Hepatocyte (in vitro differentiated cells): ENCODE measurements around the gene ACBD3. TPM values are rescaled to one million over a fixed set of nuclear protein-coding genes. Genes with fewer than 3 reads are reported as not detected.

Experiments used
- DNase-seq: peaks from one replicate; pipeline ENCODE4 v3.0.0-alpha.2; 2016; ENCODE audit warnings: low spot score
- H2AFZ ChIP-seq: fragments of 200-600 bp; sonication (generic); 2 replicates; pipeline ENCODE4 v1.6.0; 2016; ENCODE audit warnings: antibody characterized with exemption, mild to moderate bottlenecking
- H3K27ac ChIP-seq: fragments of 200-600 bp; sonication (generic); 2 replicates; pipeline ENCODE4 v1.5.1; 2016; ENCODE audit warnings: mild to moderate bottlenecking
- H3K27me3 ChIP-seq: fragments of 200-600 bp; sonication (generic); 2 replicates; pipeline ENCODE4 v1.6.1; 2016
- H3K36me3 ChIP-seq: fragments of 200-600 bp; sonication (generic); replicated peaks from 2 replicates; pipeline ENCODE4 v1.5.1; 2016; ENCODE audit warnings: low read depth; ENCODE audit not compliant: insufficient read depth
- H3K4me1 ChIP-seq: fragments of 200-600 bp; sonication (generic); 2 replicates; pipeline ENCODE4 v1.5.1; 2016; ENCODE audit warnings: mild to moderate bottlenecking, moderate library complexity; ENCODE audit not compliant: insufficient read depth
- H3K4me2 ChIP-seq: fragments of 200-600 bp; sonication (generic); 2 replicates; pipeline ENCODE4 v1.6.0; 2016
- H3K4me3 ChIP-seq: fragments of 200-600 bp; sonication (generic); 2 replicates; pipeline ENCODE4 v1.5.1; 2016; ENCODE audit warnings: mild to moderate bottlenecking
- H3K79me2 ChIP-seq: fragments of 200-600 bp; sonication (generic); 2 replicates; pipeline ENCODE4 v1.6.0; 2017; ENCODE audit warnings: mild to moderate bottlenecking
- H3K9me2 ChIP-seq: fragments of 200-600 bp; sonication (generic); replicated peaks from 2 replicates; pipeline ENCODE4 v1.6.0; 2017; ENCODE audit warnings: mild to moderate bottlenecking; ENCODE audit not compliant: insufficient read depth
- H3K9me3 ChIP-seq: fragments of 200-600 bp; sonication (generic); 2 replicates; pipeline ENCODE4 v1.5.1; 2016; ENCODE audit warnings: low read depth, mild to moderate bottlenecking
- H4K20me1 ChIP-seq: fragments of 200-600 bp; sonication (generic); 2 replicates; pipeline ENCODE4 v1.6.0; 2016; ENCODE audit warnings: mild to moderate bottlenecking; ENCODE audit not compliant: insufficient read depth, poor library complexity, severe bottlenecking
- EZH2 ChIP-seq: fragments of 200-600 bp; sonication (generic); IDR thresholded peaks from 2 replicates; pipeline ENCODE4 v1.6.1; 2016; ENCODE audit warnings: antibody characterized with exemption, mild to moderate bottlenecking, borderline replicate concordance
- EZH2phosphoT487 ChIP-seq: fragments of 200-600 bp; sonication (generic); IDR thresholded peaks from one replicate; pipeline ENCODE4 v1.6.1; 2018; ENCODE audit warnings: antibody characterized with exemption, mild to moderate bottlenecking, low read depth, moderate library complexity; ENCODE audit not compliant: unreplicated experiment, severe bottlenecking
- WGBS: methylation state at CpG from one replicate; pipeline ENCODE4 v1.1.6; 2016; ENCODE audit warnings: low lambda C conversion rate; ENCODE audit errors: missing lambda C conversion rate; 5-methylcytosine and 5-hydroxymethylcytosine counted together
- polyA plus RNA-seq: library from polyadenylated mRNA; unstranded; fragments of >200 nt; fragmentation: Nextera tagmentation; extraction: Ambion mirVana; gene quantifications from 2 replicates; pipeline ENCODE4 v1.2.1, GENCODE V29; 2016
- total RNA-seq: library from RNA; depleted of rRNA; stranded (reverse); fragments of >200 nt; gene quantifications from 2 replicates; pipeline ENCODE4 v1.2.3, GENCODE V29; 2014
- TF ChIP-seq, protein P1 (sequence below): fragments of 200-600 bp; sonication (generic); IDR thresholded peaks from 2 replicates; pipeline ENCODE4 v1.5.1; 2016; ENCODE audit warnings: antibody characterized with exemption, mild to moderate bottlenecking; ENCODE audit not compliant: poor library complexity

Gene ACBD3
- total and polyA plus RNA-seq, 2 experiments from 2014 or later, result 50.8 to 60.3 TPM

DNA sequence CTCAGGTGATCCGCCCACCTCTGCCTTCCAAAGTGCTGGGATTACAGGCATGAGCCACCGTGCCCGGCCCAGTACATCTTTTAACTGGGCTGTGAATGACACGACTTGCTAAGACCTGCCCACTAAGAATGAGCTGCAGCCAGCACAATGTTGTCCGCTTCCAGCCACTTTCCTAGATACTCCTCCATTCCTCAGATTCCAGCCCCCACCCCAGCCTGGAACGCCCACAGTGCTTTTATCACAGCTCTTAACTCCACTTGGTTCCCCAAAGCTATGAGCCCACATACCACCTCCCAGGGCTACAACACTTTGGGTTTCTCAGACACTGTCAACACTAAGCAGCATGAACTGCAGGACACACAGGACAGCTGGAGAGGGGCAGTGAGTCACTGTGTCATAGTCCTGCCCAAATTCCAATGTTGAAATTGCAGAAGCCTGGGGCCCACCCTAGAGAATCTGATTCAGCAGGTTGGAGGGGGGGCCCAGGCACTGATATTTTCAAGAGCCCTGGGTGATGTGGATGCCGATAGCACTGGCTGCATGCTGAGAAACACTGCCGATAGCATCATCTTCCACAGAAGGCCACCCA, 58.0 kb downstream of the ACBD3 start:
- no peaks in the 10 kb centered on the region for H3K27me3 ChIP-seq
- H3K4me2 ChIP-seq, result peak overlapping the region; percentile 69
- H3K4me3 ChIP-seq, result no peak overlapping the region
- no peaks in the 10 kb centered on the region for H4K20me1 ChIP-seq
- 61% methylated on average over 8 of the region's 8 CpGs for WGBS
- no peak overlapping the region for H2AFZ ChIP-seq
- H3K36me3 ChIP-seq, result no peaks in the 10 kb centered on the region
- peaks cover 20% of the 10 kb centered on the region for H3K4me1 ChIP-seq
- peak; percentile 59 for DNase-seq
- H3K79me2 ChIP-seq, result no peaks in the 10 kb centered on the region
- H3K9me2 ChIP-seq, result no peaks in the 10 kb centered on the region
- peak overlapping the region; percentile 93 for H3K27ac ChIP-seq
- TF ChIP-seq EZH2 (no peak), EZH2phosphoT487 (no peak)
- TF ChIP-seq, protein P1, sequence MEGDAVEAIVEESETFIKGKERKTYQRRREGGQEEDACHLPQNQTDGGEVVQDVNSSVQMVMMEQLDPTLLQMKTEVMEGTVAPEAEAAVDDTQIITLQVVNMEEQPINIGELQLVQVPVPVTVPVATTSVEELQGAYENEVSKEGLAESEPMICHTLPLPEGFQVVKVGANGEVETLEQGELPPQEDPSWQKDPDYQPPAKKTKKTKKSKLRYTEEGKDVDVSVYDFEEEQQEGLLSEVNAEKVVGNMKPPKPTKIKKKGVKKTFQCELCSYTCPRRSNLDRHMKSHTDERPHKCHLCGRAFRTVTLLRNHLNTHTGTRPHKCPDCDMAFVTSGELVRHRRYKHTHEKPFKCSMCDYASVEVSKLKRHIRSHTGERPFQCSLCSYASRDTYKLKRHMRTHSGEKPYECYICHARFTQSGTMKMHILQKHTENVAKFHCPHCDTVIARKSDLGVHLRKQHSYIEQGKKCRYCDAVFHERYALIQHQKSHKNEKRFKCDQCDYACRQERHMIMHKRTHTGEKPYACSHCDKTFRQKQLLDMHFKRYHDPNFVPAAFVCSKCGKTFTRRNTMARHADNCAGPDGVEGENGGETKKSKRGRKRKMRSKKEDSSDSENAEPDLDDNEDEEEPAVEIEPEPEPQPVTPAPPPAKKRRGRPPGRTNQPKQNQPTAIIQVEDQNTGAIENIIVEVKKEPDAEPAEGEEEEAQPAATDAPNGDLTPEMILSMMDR, result no peak
- H3K9me3 ChIP-seq, result no peaks in the 10 kb centered on the region

DNA sequence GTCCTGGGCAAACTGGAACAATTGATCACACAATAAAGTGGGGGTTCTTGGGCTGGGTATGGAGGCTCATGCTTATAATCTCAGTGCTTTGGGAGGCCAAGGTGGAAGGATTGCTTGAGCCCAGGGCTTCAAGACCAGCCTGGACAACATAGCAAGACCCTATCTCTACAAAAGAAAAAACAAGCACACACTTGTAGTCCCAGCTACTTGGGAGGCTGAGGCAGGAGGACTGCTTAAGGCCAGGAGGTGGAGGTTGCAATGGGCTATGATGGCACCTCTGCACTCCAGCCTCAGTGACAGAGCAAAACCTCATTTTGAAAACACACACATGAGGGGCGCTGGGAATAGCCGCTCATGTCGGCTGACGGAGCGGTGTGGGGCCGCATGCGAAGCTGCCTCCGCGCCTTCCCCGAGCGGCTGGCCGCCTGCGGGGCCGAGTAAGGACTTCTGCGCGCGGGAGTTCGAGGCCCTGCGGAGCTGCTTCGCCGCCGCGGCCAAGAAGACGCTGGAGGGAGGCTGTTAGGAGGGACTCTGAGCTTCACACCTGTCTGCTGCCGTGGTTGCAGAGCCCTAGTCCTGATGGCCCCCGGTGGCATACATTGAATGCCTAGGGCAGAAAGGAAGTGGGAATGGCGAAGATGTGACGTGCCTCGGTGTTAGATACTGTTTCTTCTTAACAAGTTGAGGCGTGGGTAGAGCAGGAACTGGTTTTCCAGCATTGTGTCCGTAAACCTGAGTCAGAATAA, 59.5 kb downstream of the ACBD3 start:
- no peak overlapping the region for H3K4me3 ChIP-seq
- no peaks in the 10 kb centered on the region for H4K20me1 ChIP-seq
- DNase-seq, result peak; percentile 57
- H3K9me3 ChIP-seq, result no peaks in the 10 kb centered on the region
- no peaks in the 10 kb centered on the region for H3K9me2 ChIP-seq
- H3K27me3 ChIP-seq, result no peaks in the 10 kb centered on the region
- H3K4me2 ChIP-seq, result peak overlapping the region; percentile 69
- H3K79me2 ChIP-seq, result no peaks in the 10 kb centered on the region
- H3K4me1 ChIP-seq, result peaks cover 26% of the 10 kb centered on the region
- H3K36me3 ChIP-seq, result no peaks in the 10 kb centered on the region
- peak overlapping the region; percentile 48 for H2AFZ ChIP-seq
- TF ChIP-seq EZH2, result no peak
- peak overlapping the region; percentile 93 for H3K27ac ChIP-seq
- 79% methylated on average over 30 of the region's 31 CpGs for WGBS

DNA sequence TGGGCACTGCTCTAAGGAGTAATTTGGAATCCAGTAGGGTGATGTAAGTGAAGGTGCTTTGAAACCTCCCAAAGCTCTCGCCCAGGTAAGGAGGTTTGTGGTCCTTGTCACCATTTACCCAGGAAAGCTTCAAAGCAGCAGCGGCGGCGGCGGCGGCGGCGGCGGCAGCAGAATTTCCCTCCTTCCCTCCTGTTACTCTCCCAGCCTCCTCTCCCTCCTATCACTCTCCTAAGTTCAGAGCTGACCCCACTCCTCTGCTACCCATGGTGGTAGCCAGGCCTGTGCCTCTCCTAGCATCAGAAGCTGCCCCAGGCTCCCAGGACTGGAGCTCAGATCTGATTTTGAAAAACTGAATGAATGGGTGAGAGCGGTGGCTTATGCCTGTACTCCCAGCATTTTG, 60.7 kb downstream of the ACBD3 start:
- H3K9me2 ChIP-seq, result no peaks in the 10 kb centered on the region
- H3K4me2 ChIP-seq, result no peak overlapping the region
- DNase-seq, result no peak
- TF ChIP-seq, protein P1, result no peak
- no peak for TF ChIP-seq EZH2phosphoT487
- no peak for TF ChIP-seq EZH2
- H3K36me3 ChIP-seq, result no peaks in the 10 kb centered on the region
- no peaks in the 10 kb centered on the region for H4K20me1 ChIP-seq
- no peak overlapping the region for H2AFZ ChIP-seq
- no peaks in the 10 kb centered on the region for H3K79me2 ChIP-seq
- H3K4me1 ChIP-seq, result peaks cover 26% of the 10 kb centered on the region
- no peaks in the 10 kb centered on the region for H3K9me3 ChIP-seq
- WGBS, result 98% methylated on average over 10 of the region's 10 CpGs
- H3K4me3 ChIP-seq, result no peak overlapping the region
- H3K27ac ChIP-seq, result no peak overlapping the region
- no peaks in the 10 kb centered on the region for H3K27me3 ChIP-seq

DNA sequence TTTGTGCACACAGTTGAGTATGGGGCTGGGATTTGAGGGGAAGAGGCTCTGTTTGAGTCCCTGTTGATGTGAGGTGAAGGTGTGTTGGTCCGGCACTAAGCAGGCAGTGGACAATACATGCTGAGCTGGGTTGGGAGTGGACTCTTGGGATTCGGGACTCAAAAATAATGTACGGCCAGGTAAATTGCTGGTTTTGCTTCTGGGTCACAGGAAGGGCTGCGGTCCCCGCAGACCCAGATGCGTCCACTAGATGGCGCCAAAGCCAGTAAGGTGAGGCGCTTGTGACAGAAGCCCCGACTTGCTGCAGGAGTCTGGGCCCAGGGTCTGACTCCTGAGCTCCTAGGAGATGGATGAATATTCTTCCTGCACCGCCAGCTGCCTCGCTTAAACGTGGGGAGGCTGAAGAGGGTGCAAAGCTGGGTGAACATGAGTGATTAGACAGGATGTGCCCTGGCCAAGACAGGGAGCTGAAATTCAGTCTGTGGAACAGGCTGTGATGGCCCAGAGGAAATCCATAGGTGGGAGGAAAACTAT, 61.4 kb downstream of the ACBD3 start:
- Histone ChIP-seq H3K4me3 (no peak overlapping the region), H3K27me3 (no peaks in the 10 kb centered on the region), H3K36me3 (no peaks in the 10 kb centered on the region), H3K79me2 (no peaks in the 10 kb centered on the region), H3K4me2 (peak overlapping the region; percentile 56), H3K4me1 (peaks cover 26% of the 10 kb centered on the region), H3K9me2 (no peaks in the 10 kb centered on the region), H3K9me3 (no peaks in the 10 kb centered on the region), H3K27ac (no peak overlapping the region), H4K20me1 (no peaks in the 10 kb centered on the region), H2AFZ (peak overlapping the region; percentile 57)
- peak; percentile 92 for DNase-seq
- no peak for TF ChIP-seq EZH2phosphoT487
- TF ChIP-seq, protein P1, result peak; percentile 98
- WGBS, result 5% methylated on average over 12 of the region's 12 CpGs
